Mucosa of descending colon (tissue), 3 donors: ENCODE measurements around the gene TBC1D9. TPM values are rescaled to one million over a fixed set of nuclear protein-coding genes. Genes with fewer than 3 reads are reported as not detected.

Source experiments
- ATAC-seq: fragments of 200-7000 bp; cut with Tn5 transposase; one replicate; pipeline ENCODE4 v1.9.1; 2020; ENCODE audit warnings: mild to moderate bottlenecking, moderate library complexity
- DNase-seq, 3 donors: peaks; one replicate each; pipeline ENCODE4 v3.0.0-alpha.2; 2020
- H3K36me3 ChIP-seq: fragments of 200-600 bp; one replicate; pipeline ENCODE4 v1.8.0; 2021; ENCODE audit warnings: low read depth, mild to moderate bottlenecking
- H3K4me1 ChIP-seq: fragments of 200-600 bp; one replicate; pipeline ENCODE4 v1.8.0; 2021; ENCODE audit warnings: low read depth, mild to moderate bottlenecking
- H3K4me3 ChIP-seq: fragments of 200-600 bp; one replicate; pipeline ENCODE4 v1.8.0; 2021; ENCODE audit warnings: mild to moderate bottlenecking
- H3K9me3 ChIP-seq: fragments of 200-600 bp; one replicate; pipeline ENCODE4 v1.8.0; 2021; ENCODE audit warnings: mild to moderate bottlenecking
- intact Hi-C, 2 donors: fragments of 100-400 bp; cut with DNase I in 1 of 2; cut with micrococcal nuclease in 1 of 2; formaldehyde crosslinking; loops; one replicate each; pipeline versions ENCODE4 v1.11.0 to v1.11.1; 2022; cut with DNase I, micrococcal nuclease
- total RNA-seq, 3 donors: library from RNA; stranded (reverse); fragmentation: NEBNext Ultra II Directional in 2 of 3; extraction: Animal tissue kit (Norgen Biotek cat#: 25700) in 2 of 3; gene quantifications; one replicate each; pipeline versions ENCODE4 v1.2.1 to v1.2.4, GENCODE V29; 2021 to 2023
- TF ChIP-seq, protein P1 (sequence below): fragments of 200-600 bp; IDR thresholded peaks from one replicate; pipeline ENCODE4 v1.8.0; 2022; ENCODE audit warnings: antibody characterized with exemption, mild to moderate bottlenecking
- donor health status: DM: no; HTN: no; CAD: no; lungs with moderate emphysema.
- donor health status: DM: no; HTN: no; CAD: no.
- donor health status: DM: no; HTN: yes; CAD: no.

Gene TBC1D9
- total RNA-seq, 3 donors from 2014 or later: 9.1 to 20.2 (median 11.6) TPM

DNA sequence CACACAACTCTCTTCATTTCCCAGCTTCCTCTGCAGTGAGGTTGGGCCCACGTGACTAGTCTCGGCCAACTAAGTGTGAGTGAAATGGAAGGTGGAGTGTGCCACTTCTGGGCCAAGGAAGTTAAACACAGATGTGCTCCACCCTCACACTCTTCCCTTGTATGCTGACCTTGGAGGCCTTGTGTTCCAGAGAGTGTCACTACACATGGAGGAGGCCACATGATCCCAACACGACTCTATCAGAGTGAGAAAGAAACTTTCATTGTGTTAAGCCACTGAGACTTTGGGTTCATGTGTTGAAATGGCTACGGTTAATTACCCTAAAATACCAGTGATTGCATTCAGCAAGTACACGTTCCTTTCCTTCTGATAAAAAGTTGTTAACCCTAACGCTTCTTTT, 55.1 kb downstream of the TBC1D9 start:
- no peak overlapping the region for H3K4me3 ChIP-seq
- no peaks in the 10 kb centered on the region for H3K4me1 ChIP-seq
- no peak for ATAC-seq
- TF ChIP-seq, protein P1, sequence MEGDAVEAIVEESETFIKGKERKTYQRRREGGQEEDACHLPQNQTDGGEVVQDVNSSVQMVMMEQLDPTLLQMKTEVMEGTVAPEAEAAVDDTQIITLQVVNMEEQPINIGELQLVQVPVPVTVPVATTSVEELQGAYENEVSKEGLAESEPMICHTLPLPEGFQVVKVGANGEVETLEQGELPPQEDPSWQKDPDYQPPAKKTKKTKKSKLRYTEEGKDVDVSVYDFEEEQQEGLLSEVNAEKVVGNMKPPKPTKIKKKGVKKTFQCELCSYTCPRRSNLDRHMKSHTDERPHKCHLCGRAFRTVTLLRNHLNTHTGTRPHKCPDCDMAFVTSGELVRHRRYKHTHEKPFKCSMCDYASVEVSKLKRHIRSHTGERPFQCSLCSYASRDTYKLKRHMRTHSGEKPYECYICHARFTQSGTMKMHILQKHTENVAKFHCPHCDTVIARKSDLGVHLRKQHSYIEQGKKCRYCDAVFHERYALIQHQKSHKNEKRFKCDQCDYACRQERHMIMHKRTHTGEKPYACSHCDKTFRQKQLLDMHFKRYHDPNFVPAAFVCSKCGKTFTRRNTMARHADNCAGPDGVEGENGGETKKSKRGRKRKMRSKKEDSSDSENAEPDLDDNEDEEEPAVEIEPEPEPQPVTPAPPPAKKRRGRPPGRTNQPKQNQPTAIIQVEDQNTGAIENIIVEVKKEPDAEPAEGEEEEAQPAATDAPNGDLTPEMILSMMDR: no peak
- H3K9me3 ChIP-seq: no peaks in the 10 kb centered on the region
- H3K36me3 ChIP-seq: no peaks in the 10 kb centered on the region
- intact Hi-C loops: no loop called here
- DNase-seq: no peak

GRCh38 chr4:140697709-140698560, 58.2 kb downstream of the TBC1D9 start:
- TF ChIP-seq, protein P1: no peak
- H3K36me3 ChIP-seq: no peaks in the 10 kb centered on the region
- no peaks in the 10 kb centered on the region for H3K9me3 ChIP-seq
- H3K4me3 ChIP-seq: no peak overlapping the region
- intact Hi-C loops: no loop called here
- no peak for DNase-seq
- no peak for ATAC-seq
- H3K4me1 ChIP-seq: no peaks in the 10 kb centered on the region

DNA sequence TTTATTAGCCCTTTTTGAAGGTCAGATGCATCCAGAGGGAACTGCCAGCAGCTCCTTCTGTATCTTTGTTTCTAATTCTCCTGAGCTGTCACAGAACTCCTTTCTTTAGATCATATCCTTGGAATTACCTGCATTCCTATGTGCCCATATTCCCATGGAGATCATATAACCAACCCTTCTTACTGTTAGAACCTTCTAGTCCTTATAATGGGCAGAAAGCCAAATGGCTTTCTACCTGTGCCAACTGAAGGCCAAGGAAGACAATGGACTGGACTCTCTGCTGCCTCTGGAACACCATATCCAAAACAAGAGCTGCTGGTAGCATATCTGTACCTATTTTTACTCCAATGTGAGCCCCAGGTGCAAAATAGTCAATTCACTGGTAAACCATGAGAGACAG, 60.7 kb downstream of the TBC1D9 start:
- Histone ChIP-seq H3K4me1 (no peaks in the 10 kb centered on the region), H3K4me3 (no peak overlapping the region), H3K36me3 (no peaks in the 10 kb centered on the region), H3K9me3 (no peaks in the 10 kb centered on the region)
- no peak for DNase-seq
- TF ChIP-seq, protein P1: no peak
- no peak for ATAC-seq
- intact Hi-C loops: no loop called here

DNA sequence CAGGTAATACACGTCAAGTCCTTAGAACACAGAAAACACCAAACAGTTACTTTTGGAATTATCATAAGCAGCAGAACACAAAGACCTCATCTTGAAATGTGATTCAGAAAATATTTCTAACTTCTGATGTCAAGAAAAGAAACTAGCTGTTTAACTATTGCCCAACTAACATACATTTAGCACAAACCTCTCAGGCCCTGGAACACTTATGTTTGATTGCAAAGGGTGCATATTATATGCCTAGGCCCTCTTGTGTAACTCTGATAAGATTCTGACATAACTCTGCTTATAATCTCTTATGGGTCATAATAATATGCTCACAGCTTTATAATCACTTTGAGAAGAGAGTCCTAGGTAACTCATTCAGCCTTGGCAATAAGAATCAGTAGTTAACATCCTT, 62.6 kb downstream of the TBC1D9 start:
- no peak overlapping the region for H3K4me3 ChIP-seq
- ATAC-seq: no peak
- DNase-seq: no peak
- H3K4me1 ChIP-seq: no peaks in the 10 kb centered on the region
- intact Hi-C loops: no loop called here
- no peaks in the 10 kb centered on the region for H3K36me3 ChIP-seq
- H3K9me3 ChIP-seq: no peaks in the 10 kb centered on the region
- TF ChIP-seq, protein P1: no peak

- Histone ChIP-seq H3K4me3 (no peak overlapping the region), H3K9me3 (no peaks in the 10 kb centered on the region), H3K4me1 (no peaks in the 10 kb centered on the region), H3K36me3 (no peaks in the 10 kb centered on the region)
- DNase-seq (no peak), ATAC-seq (no peak)
- intact Hi-C loops: no loop called here
- TF ChIP-seq, protein P1: no peak
These were observed 64.8 kb downstream of the TBC1D9 start for GRCh38 chr4:140691369-140691768.
